NCI-H1048 (cell line): ENCODE results near the gene EPB41L1.

Source experiments
- DNase-seq: peaks from one replicate; lab custom pipeline; 2025; lab: John Stamatoyannopoulos, UW

The EPB41L1 gene

GRCh38 chr20:36193977-36194712 is 39.6 kb downstream of the EPB41L1 start:
- no peak for DNase-seq

GRCh38 chr20:36196676-36197075 is 42.1 kb downstream of the EPB41L1 start:
- no peak for DNase-seq

- DNase-seq, result no peak
These were observed 42.7 kb downstream of the EPB41L1 start for GRCh38 chr20:36197271-36197670.

- DNase-seq, result peak; percentile 47
These were observed 45.1 kb downstream of the EPB41L1 start for GRCh38 chr20:36199345-36200257.

- DNase-seq, result no peak
These were observed 45.9 kb downstream of the EPB41L1 start for GRCh38 chr20:36200451-36200850.

GRCh38 chr20:36201198-36201597 is 46.7 kb downstream of the EPB41L1 start:
- no peak for DNase-seq

- peak; percentile 3 for DNase-seq
These were observed 48.4 kb downstream of the EPB41L1 start for GRCh38 chr20:36202891-36203338.

- DNase-seq, result no peak
These were observed 49.3 kb downstream of the EPB41L1 start for GRCh38 chr20:36203861-36204260.

GRCh38 chr20:36205026-36205425 is 50.5 kb downstream of the EPB41L1 start:
- DNase-seq, result no peak

GRCh38 chr20:36206068-36206467 is 51.5 kb downstream of the EPB41L1 start:
- no peak for DNase-seq

GRCh38 chr20:36206641-36207040 is 52.1 kb downstream of the EPB41L1 start:
- no peak for DNase-seq

GRCh38 chr20:36207602-36208001 is 53.1 kb downstream of the EPB41L1 start:
- DNase-seq, result no peak

GRCh38 chr20:36208257-36208656 is 53.7 kb downstream of the EPB41L1 start:
- DNase-seq, result no peak

GRCh38 chr20:36210436-36211021 is 56.0 kb downstream of the EPB41L1 start:
- no peak for DNase-seq

GRCh38 chr20:36213362-36213761 is 58.8 kb downstream of the EPB41L1 start:
- no peak for DNase-seq

GRCh38 chr20:36214684-36215256 is 60.2 kb downstream of the EPB41L1 start:
- no peak for DNase-seq

GRCh38 chr20:36215778-36216177 is 61.2 kb downstream of the EPB41L1 start:
- no peak for DNase-seq

- no peak for DNase-seq
These were observed 61.9 kb downstream of the EPB41L1 start for GRCh38 chr20:36216314-36217025.

GRCh38 chr20:36217226-36217625 is 62.7 kb downstream of the EPB41L1 start:
- no peak for DNase-seq

- DNase-seq, result no peak
These were observed 64.0 kb downstream of the EPB41L1 start for GRCh38 chr20:36218380-36219064.

- no peak for DNase-seq
These were observed 65.2 kb downstream of the EPB41L1 start for GRCh38 chr20:36219671-36220220.
